Parathyroid adenoma (tissue), 2 donors: ENCODE results near the gene HOXA4.

ENCODE experiments used
- H2AFZ ChIP-seq: fragments of 300-600 bp; sonication (generic); one replicate; pipeline ENCODE4 v1.7.0; 2017; ENCODE audit warnings: antibody characterized with exemption, mild to moderate bottlenecking
- H3K27ac ChIP-seq: fragments of 300-600 bp; sonication (generic); one replicate; pipeline ENCODE4 v1.7.0; 2017
- H3K27me3 ChIP-seq: fragments of 300-600 bp; sonication (generic); one replicate; pipeline ENCODE4 v1.7.0; 2017; ENCODE audit warnings: low read length; ENCODE audit not compliant: control insufficient read depth, insufficient read depth
- H3K36me3 ChIP-seq: fragments of 300-600 bp; sonication (generic); one replicate; pipeline ENCODE4 v1.7.0; 2017; ENCODE audit warnings: low read length; ENCODE audit not compliant: control insufficient read depth, insufficient read depth
- H3K4me1 ChIP-seq: fragments of 300-600 bp; sonication (generic); one replicate; pipeline ENCODE4 v1.7.0; 2017; ENCODE audit warnings: control low read depth
- H3K4me2 ChIP-seq: fragments of 300-600 bp; sonication (generic); one replicate; pipeline ENCODE4 v1.7.0; 2017; ENCODE audit warnings: low read length
- H3K4me3 ChIP-seq: fragments of 300-600 bp; sonication (generic); one replicate; pipeline ENCODE4 v1.7.0; 2017; ENCODE audit warnings: low read depth, low read length
- H3K79me2 ChIP-seq: fragments of 300-600 bp; sonication (generic); one replicate; pipeline ENCODE4 v1.7.0; 2017; ENCODE audit warnings: control low read depth
- H3K9ac ChIP-seq: fragments of 300-600 bp; sonication (generic); one replicate; pipeline ENCODE4 v1.7.0; 2017; ENCODE audit warnings: mild to moderate bottlenecking
- H3K9me3 ChIP-seq: fragments of 300-600 bp; sonication (generic); one replicate; pipeline ENCODE4 v1.7.0; 2017; ENCODE audit warnings: low read length; ENCODE audit not compliant: control insufficient read depth
- TF ChIP-seq, protein P1 (sequence below): fragments of 300-600 bp; sonication (generic); IDR thresholded peaks from one replicate; pipeline ENCODE4 v1.7.0; 2017; ENCODE audit warnings: antibody characterized with exemption, mild to moderate bottlenecking
- donor health status: primary hyperparathyroidism.

HOXA4 gene

DNA sequence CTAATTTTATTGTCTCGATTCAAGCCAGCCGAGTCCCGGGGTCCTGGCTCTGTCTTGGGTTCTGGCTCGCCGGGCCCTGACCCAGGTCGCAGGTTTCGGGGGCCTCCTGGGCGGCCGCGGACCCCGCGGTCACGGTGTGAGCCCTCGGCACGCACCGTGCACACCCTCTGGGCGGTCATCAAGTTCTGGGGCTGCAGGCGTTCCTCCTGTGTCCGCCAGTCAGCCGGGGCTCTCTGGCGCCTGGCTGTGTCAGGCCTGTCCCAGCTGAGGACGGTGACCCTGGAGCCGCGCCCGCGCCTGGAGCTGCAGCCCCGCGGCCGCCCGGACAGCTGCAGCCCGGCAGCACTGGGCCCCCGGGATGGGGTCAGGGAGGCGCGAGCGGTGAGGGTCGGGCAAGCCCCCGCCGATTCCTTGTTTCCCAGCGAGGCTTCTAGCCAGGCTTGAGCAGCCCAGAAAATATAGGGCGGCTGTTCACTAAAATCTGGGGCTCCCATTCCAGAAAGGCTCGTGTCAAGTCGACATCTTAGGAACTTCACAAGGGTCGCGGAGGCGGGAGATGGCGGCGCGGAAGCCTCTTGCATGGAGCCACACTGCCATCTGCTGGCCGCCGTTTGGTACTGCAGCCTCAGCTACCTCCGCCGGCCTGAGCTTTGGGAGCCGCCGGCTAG is 30.1 kb upstream of the HOXA4 start:
- no peak overlapping the region for H3K27ac ChIP-seq
- H3K4me2 ChIP-seq, result peak overlapping the region; percentile 87
- peaks cover 43% of the 10 kb centered on the region for H3K27me3 ChIP-seq
- H3K79me2 ChIP-seq, result no peaks in the 10 kb centered on the region
- TF ChIP-seq, protein P1, sequence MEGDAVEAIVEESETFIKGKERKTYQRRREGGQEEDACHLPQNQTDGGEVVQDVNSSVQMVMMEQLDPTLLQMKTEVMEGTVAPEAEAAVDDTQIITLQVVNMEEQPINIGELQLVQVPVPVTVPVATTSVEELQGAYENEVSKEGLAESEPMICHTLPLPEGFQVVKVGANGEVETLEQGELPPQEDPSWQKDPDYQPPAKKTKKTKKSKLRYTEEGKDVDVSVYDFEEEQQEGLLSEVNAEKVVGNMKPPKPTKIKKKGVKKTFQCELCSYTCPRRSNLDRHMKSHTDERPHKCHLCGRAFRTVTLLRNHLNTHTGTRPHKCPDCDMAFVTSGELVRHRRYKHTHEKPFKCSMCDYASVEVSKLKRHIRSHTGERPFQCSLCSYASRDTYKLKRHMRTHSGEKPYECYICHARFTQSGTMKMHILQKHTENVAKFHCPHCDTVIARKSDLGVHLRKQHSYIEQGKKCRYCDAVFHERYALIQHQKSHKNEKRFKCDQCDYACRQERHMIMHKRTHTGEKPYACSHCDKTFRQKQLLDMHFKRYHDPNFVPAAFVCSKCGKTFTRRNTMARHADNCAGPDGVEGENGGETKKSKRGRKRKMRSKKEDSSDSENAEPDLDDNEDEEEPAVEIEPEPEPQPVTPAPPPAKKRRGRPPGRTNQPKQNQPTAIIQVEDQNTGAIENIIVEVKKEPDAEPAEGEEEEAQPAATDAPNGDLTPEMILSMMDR, result peak; percentile 100
- H3K9ac ChIP-seq, result no peak overlapping the region
- H3K4me3 ChIP-seq, result peak overlapping the region; percentile 61
- peak overlapping the region; percentile 100 for H2AFZ ChIP-seq
- no peaks in the 10 kb centered on the region for H3K9me3 ChIP-seq
- H3K36me3 ChIP-seq, result no peaks in the 10 kb centered on the region
- no peaks in the 10 kb centered on the region for H3K4me1 ChIP-seq

GRCh38 chr7:27160145-27160545 is 29.6 kb upstream of the HOXA4 start:
- Histone ChIP-seq H3K9me3 (no peaks in the 10 kb centered on the region), H3K4me3 (peak overlapping the region; percentile 61), H3K4me1 (no peaks in the 10 kb centered on the region), H3K4me2 (peak overlapping the region; percentile 87), H3K27ac (no peak overlapping the region), H3K9ac (no peak overlapping the region), H3K27me3 (peaks cover 41% of the 10 kb centered on the region), H2AFZ (peak overlapping the region; percentile 100), H3K79me2 (no peaks in the 10 kb centered on the region), H3K36me3 (no peaks in the 10 kb centered on the region)
- TF ChIP-seq, protein P1, result no peak

DNA sequence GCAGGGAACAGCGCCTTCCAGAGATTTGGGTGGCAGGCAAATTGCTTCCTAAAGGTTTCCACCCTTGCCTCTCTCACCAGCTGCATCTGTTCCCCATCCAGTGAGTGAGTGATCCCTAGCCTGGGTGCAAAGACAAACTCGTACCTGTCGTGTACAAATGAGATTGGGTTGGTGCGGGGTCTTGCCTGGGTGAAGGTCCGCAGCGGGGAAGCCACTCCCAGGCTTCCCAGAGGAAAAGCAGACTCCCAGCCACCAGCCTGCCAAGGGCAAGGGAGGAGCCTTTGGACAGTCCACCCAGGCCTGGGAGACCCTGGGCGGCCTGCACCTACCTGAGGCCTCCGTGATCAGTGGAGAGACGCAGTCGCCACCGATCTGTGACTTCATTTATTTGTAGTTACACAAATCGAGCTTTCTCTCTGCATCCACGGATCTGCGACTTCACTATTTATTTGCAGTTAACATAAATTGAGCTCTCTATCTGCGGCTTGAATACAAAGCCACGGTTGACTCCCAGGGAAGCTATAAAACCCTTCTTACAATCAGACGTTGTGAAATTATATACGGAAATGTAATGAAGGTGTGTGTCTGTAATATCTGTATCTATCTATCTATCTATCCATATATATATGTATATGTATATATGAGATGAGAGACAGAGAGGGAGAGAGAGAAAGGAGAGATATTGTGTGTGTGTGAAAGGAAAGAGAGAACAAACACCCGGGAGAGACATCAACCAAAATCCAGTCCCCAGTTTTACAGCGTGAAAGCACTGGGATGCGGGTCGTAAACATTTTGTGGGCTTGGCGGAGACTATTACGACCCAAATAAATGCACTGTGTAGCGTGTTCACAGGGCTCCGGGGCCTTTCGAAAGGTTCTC is 28.9 kb upstream of the HOXA4 start:
- TF ChIP-seq, protein P1, result no peak
- peaks cover 40% of the 10 kb centered on the region for H3K27me3 ChIP-seq
- H3K4me1 ChIP-seq, result no peaks in the 10 kb centered on the region
- H3K4me3 ChIP-seq, result no peak overlapping the region
- H3K4me2 ChIP-seq, result no peak overlapping the region
- no peaks in the 10 kb centered on the region for H3K9me3 ChIP-seq
- no peak overlapping the region for H3K9ac ChIP-seq
- H3K36me3 ChIP-seq, result no peaks in the 10 kb centered on the region
- no peaks in the 10 kb centered on the region for H3K79me2 ChIP-seq
- H2AFZ ChIP-seq, result peak overlapping the region; percentile 100
- no peak overlapping the region for H3K27ac ChIP-seq

- H3K9ac ChIP-seq, result no peak overlapping the region
Observed at GRCh38 chr7:27158436-27159265, 28.1 kb upstream of the HOXA4 start.

More at GRCh38 chr7:27158436-27159265, 28.1 kb upstream of the HOXA4 start:
- no peaks in the 10 kb centered on the region for H3K79me2 ChIP-seq
- TF ChIP-seq, protein P1, result no peak
- H3K4me3 ChIP-seq, result no peak overlapping the region
- H3K27ac ChIP-seq, result no peak overlapping the region
- peaks cover 37% of the 10 kb centered on the region for H3K27me3 ChIP-seq
- no peaks in the 10 kb centered on the region for H3K36me3 ChIP-seq
- no peaks in the 10 kb centered on the region for H3K4me1 ChIP-seq
- no peaks in the 10 kb centered on the region for H3K9me3 ChIP-seq
- no peak overlapping the region for H3K4me2 ChIP-seq
- H2AFZ ChIP-seq, result no peak overlapping the region
